HepG2 (cell line): Measurements from ENCODE around the gene P3H4. TPM values are rescaled to one million over a fixed set of nuclear protein-coding genes. Genes with fewer than 3 reads are reported as not detected.

Experiments
- CEBPB ChIP-seq: IDR thresholded peaks from 2 replicates; pipeline ENCODE4 v1.6.1; 2011; ENCODE audit warnings: low read depth, low read length, improper control_type of control experiment, borderline replicate concordance
- CREM ChIP-seq, 2 experiments: sonication (generic) in 1 of 2; formaldehyde crosslinking in 1 of 2; IDR thresholded peaks; 2 replicates each; pipeline versions ENCODE4 v1.4.0 to v1.6.1; 2016 to 2020; ENCODE audit warnings: antibody characterized with exemption in 1 of 2, mild to moderate bottlenecking in 1 of 2, missing genetic modification reagents in 1 of 2
- GABPB1 ChIP-seq: IDR thresholded peaks from 2 replicates; pipeline ENCODE4 v1.6.1; 2016; ENCODE audit warnings: mild to moderate bottlenecking, missing genetic modification reagents, moderate library complexity, missing compliant biosample characterization
- HOXA9 ChIP-seq: sonication (generic); formaldehyde crosslinking; IDR thresholded peaks from 2 replicates; pipeline ENCODE4 v1.8.1; 2022; ENCODE audit warnings: missing genetic modification reagents, mild to moderate bottlenecking, moderate library complexity, borderline replicate concordance
- PITX1 ChIP-seq: sonication (generic); formaldehyde crosslinking; IDR thresholded peaks from 2 replicates; pipeline ENCODE4 v1.5.1; 2020; ENCODE audit warnings: mild to moderate bottlenecking, missing genetic modification reagents
- SAFB2 ChIP-seq: sonication (generic); formaldehyde crosslinking; IDR thresholded peaks from 2 replicates; pipeline ENCODE4 v1.5.1; 2020; ENCODE audit warnings: missing genetic modification reagents, low read depth, mild to moderate bottlenecking, borderline replicate concordance
- ZNF263 ChIP-seq: sonication (generic); formaldehyde crosslinking; IDR thresholded peaks from 2 replicates; pipeline ENCODE4 v1.4.0; 2020; ENCODE audit warnings: missing genetic modification reagents
- ZNF790 ChIP-seq: sonication (generic); formaldehyde crosslinking; IDR thresholded peaks from 2 replicates; pipeline ENCODE4 v1.8.0; 2022; ENCODE audit warnings: missing genetic modification reagents, mild to moderate bottlenecking, borderline replicate concordance
- polyA plus RNA-seq, 8 experiments: library from polyadenylated mRNA; depleted of rRNA in 3 of 8; stranded (reverse) in 7 of 8; unstranded in 1 of 8; fragments of >200 nt; fragmentation: Illumina TruSeq in 4 of 8; extraction: Trizol in 4 of 8; gene quantifications; 2 replicates each; pipeline versions ENCODE4 v1.2.1 to v1.2.3, GENCODE V29; 2011 to 2016; ENCODE audit warnings: low read depth in 4 of 8, missing spikeins in 1 of 8, mixed read lengths in 1 of 8; ENCODE audit not compliant: insufficient read depth in 1 of 8
- total RNA-seq, 5 experiments: library from RNA; depleted of rRNA; stranded (reverse); fragments of >200 nt; fragmentation: Illumina TruSeq; extraction: Trizol; gene quantifications; 2 replicates each; pipeline ENCODE4 v1.2.3, GENCODE V29; 2016; ENCODE audit warnings: low read depth in 1 of 5
- TF ChIP-seq, protein P1 (sequence below): IDR thresholded peaks from 2 replicates; pipeline ENCODE4 v1.6.1; 2012; ENCODE audit warnings: inconsistent platforms
- TF ChIP-seq, protein P2 (sequence below): sonication (generic); formaldehyde crosslinking; IDR thresholded peaks from 2 replicates; pipeline ENCODE4 v1.5.0; 2020; ENCODE audit warnings: missing genetic modification reagents
- TF ChIP-seq, protein P3 (sequence below): sonication (generic); formaldehyde crosslinking; IDR thresholded peaks from 2 replicates; pipeline ENCODE4 v1.8.1; 2023; ENCODE audit warnings: mild to moderate bottlenecking, moderate library complexity, missing genetic modification reagents

The P3H4 gene
- total and polyA plus RNA-seq, 2 of the 13 experiments (the other 11 are each of a cell fraction or from before 2014, with no cell fraction given), result 37.1 to 50.6 TPM

DNA sequence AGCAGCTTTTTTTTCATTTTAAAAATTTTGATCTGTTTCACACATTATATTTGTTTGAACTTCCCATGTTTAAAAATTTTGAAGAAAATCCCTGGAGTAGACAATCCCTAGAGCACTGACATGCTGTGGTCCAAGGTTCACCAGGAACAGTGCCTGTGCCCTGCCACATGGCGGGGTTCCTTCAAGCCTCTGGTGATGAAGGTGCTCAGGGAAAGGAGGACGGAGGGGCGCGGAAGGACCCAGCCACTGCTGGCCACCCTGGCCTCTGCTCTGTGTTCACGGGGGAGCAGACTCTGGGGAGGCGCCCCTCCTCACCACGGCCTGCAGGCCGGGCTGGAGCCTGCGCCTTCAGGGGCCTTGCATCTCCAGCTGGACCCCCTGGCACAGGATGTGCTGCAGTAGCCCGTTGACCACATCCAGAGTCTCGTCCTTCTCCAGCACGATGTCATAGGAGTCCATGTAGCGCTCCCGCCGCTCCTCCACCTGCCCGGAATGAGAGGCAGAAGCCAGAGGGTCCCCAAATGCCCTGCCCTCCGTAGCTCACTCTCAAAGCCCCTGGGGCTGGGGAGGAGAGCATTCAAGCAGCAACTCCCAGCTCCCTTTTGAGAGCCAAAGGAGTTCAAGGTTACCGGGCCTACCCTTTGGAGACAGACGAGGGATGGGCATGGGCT, 13.6 kb upstream of the P3H4 start (continued):
- TF ChIP-seq ZNF790 (CRISPR knock-in tag), result no peak
- TF ChIP-seq, protein P1, sequence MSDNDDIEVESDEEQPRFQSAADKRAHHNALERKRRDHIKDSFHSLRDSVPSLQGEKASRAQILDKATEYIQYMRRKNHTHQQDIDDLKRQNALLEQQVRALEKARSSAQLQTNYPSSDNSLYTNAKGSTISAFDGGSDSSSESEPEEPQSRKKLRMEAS, result 0 out of 2 replicates have a peak, but pooled peaks have one; percentile 28
- TF ChIP-seq SAFB2, result no peak
- no peak for TF ChIP-seq CREM (IDR thresholded peaks at IDR 0.05)
- TF ChIP-seq CREM (CRISPR knock-in tag; IDR thresholded peaks at IDR 0.05), result no peak
- no peak for TF ChIP-seq HOXA9
- TF ChIP-seq, protein P2, sequence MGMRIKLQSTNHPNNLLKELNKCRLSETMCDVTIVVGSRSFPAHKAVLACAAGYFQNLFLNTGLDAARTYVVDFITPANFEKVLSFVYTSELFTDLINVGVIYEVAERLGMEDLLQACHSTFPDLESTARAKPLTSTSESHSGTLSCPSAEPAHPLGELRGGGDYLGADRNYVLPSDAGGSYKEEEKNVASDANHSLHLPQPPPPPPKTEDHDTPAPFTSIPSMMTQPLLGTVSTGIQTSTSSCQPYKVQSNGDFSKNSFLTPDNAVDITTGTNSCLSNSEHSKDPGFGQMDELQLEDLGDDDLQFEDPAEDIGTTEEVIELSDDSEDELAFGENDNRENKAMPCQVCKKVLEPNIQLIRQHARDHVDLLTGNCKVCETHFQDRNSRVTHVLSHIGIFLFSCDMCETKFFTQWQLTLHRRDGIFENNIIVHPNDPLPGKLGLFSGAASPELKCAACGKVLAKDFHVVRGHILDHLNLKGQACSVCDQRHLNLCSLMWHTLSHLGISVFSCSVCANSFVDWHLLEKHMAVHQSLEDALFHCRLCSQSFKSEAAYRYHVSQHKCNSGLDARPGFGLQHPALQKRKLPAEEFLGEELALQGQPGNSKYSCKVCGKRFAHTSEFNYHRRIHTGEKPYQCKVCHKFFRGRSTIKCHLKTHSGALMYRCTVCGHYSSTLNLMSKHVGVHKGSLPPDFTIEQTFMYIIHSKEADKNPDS (CRISPR knock-in tag), result no peak
- peak; percentile 26; the same call in 1 of the 2 replicates for TF ChIP-seq GABPB1 (CRISPR knock-in tag)
- TF ChIP-seq, protein P3, sequence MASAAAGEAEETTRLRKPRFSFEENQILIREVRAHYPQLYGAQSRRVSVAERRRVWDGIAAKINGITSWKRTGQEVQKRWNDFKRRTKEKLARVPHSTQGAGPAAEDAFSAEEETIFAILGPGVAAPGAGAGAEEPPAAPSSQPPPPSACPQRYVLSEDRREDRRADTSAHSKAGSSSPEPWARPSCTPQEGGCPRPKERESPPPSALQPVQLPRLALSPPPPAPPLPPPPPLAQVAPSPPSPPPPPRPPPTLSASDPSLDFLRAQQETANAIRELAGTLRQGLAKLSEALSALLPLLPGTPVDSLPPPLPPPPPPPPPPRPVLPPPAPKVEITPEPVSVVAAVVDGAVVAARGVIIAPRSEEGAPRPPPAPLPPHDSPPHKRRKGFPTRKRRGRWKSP (CRISPR knock-in tag), result no peak
- peak; percentile 65 for TF ChIP-seq ZNF263 (CRISPR knock-in tag)
- TF ChIP-seq CEBPB, result no peak
- TF ChIP-seq PITX1 (CRISPR knock-in tag), result no peak
